Cortex of kidney (tissue), 1 donor: ENCODE measurements around the gene MTA3.
"Not testable (repeated sequence)": the region's sequence is repeated elsewhere in the genome, so short reads cannot be mapped to it uniquely, and the experiment has no call there.

ENCODE experiments used
- DNase-seq: peaks from one replicate; lab custom pipeline; 2025; lab: John Stamatoyannopoulos, UW

MTA3 gene

GRCh38 chr2:42663106-42663780 is 94.8 kb downstream of the MTA3 start:
- no peak for DNase-seq

- DNase-seq: no peak
Measured at GRCh38 chr2:42663828-42664227, 95.4 kb downstream of the MTA3 start.

GRCh38 chr2:42673989-42674579 is 105.7 kb downstream of the MTA3 start:
- DNase-seq: no peak

GRCh38 chr2:42675815-42676214 is 107.4 kb downstream of the MTA3 start:
- no peak for DNase-seq

- DNase-seq: no peak
Measured at GRCh38 chr2:42685303-42685702, 116.9 kb downstream of the MTA3 start.

GRCh38 chr2:42693013-42693615 is 124.7 kb downstream of the MTA3 start:
- DNase-seq: no peak

- DNase-seq: no peak
Measured at GRCh38 chr2:42693688-42694479, 125.5 kb downstream of the MTA3 start.

GRCh38 chr2:42696987-42697386 is 128.6 kb downstream of the MTA3 start:
- DNase-seq: no peak

- no peak for DNase-seq
Measured at GRCh38 chr2:42698940-42699339, 130.5 kb downstream of the MTA3 start.

GRCh38 chr2:42706836-42707235 is 138.4 kb downstream of the MTA3 start:
- DNase-seq: no peak

- no peak for DNase-seq
Measured at GRCh38 chr2:42708179-42708578, 139.7 kb downstream of the MTA3 start.

- DNase-seq: no peak
Measured at GRCh38 chr2:42711896-42712295, 143.5 kb downstream of the MTA3 start.

- no peak for DNase-seq
Measured at GRCh38 chr2:42712934-42713333, 144.5 kb downstream of the MTA3 start.

- no peak for DNase-seq
Measured at GRCh38 chr2:42713920-42714319, 145.5 kb downstream of the MTA3 start.

GRCh38 chr2:42714686-42715085 is 146.3 kb downstream of the MTA3 start:
- DNase-seq: no peak

- DNase-seq: no peak
Measured at GRCh38 chr2:42721898-42722297, 153.5 kb downstream of the MTA3 start.

GRCh38 chr2:42722320-42723190 is 154.1 kb downstream of the MTA3 start:
- no peak for DNase-seq

GRCh38 chr2:42723465-42723864 is 155.0 kb downstream of the MTA3 start:
- no peak for DNase-seq

- DNase-seq: no peak
Measured at GRCh38 chr2:42724886-42725285, 156.5 kb downstream of the MTA3 start.

- DNase-seq: no peak
Measured at GRCh38 chr2:42725657-42726056, 157.2 kb downstream of the MTA3 start.

- no peak for DNase-seq
Measured at GRCh38 chr2:42726680-42727079, 158.2 kb downstream of the MTA3 start.

- DNase-seq: not testable (repeated sequence)
Measured at GRCh38 chr2:42731316-42731715, 162.9 kb downstream of the MTA3 start.
